Trophoblast cell (in vitro differentiated cells and primary cell): ENCODE results near the gene NSUN4.

Experiments used
- DNase-seq, 2 donors: peaks; one replicate each; pipeline ENCODE4 v3.0.0-alpha.2; 2016
- H2AFZ ChIP-seq: 2 replicates; pipeline ENCODE4 v1.6.1; 2013; ENCODE audit warnings: low read length, moderate library complexity, mild to moderate bottlenecking; ENCODE audit not compliant: insufficient read depth, poor library complexity
- H2AK5ac ChIP-seq: 2 replicates; pipeline ENCODE4 v1.6.1; 2013; ENCODE audit warnings: mild to moderate bottlenecking, low read length
- H2BK120ac ChIP-seq: 2 replicates; pipeline ENCODE4 v1.6.1; 2013; ENCODE audit warnings: low read length, mild to moderate bottlenecking, moderate library complexity; ENCODE audit not compliant: insufficient read depth, poor library complexity
- H2BK12ac ChIP-seq: 2 replicates; pipeline ENCODE4 v1.6.1; 2013; ENCODE audit warnings: mild to moderate bottlenecking, low read length, moderate library complexity
- H2BK5ac ChIP-seq: 2 replicates; pipeline ENCODE4 v1.6.1; 2013; ENCODE audit warnings: low read length, low read depth, moderate library complexity, mild to moderate bottlenecking; ENCODE audit not compliant: poor library complexity
- H3K14ac ChIP-seq: 2 replicates; pipeline ENCODE4 v1.6.1; 2013; ENCODE audit warnings: mild to moderate bottlenecking, low read length
- H3K18ac ChIP-seq: 2 replicates; pipeline ENCODE4 v1.6.1; 2013; ENCODE audit warnings: mild to moderate bottlenecking, low read length
- H3K23ac ChIP-seq: 2 replicates; pipeline ENCODE4 v1.6.1; 2013; ENCODE audit warnings: low read length
- H3K27ac ChIP-seq: 2 replicates; pipeline ENCODE4 v1.5.1; 2013; ENCODE audit warnings: low read depth, mild to moderate bottlenecking, inconsistent platforms, low read length, moderate library complexity
- H3K27me3 ChIP-seq: 2 replicates; pipeline ENCODE4 v1.6.1; 2013; ENCODE audit warnings: inconsistent platforms, mild to moderate bottlenecking, low read length, moderate library complexity; ENCODE audit not compliant: insufficient read depth
- H3K36me3 ChIP-seq, 2 experiments: 1 replicate in 1 of 2; 2 replicates in 1 of 2; pipeline ENCODE4 v1.6.1; 2013; ENCODE audit warnings: low read length in 2 of 2, mild to moderate bottlenecking in 2 of 2, moderate library complexity in 1 of 2; ENCODE audit not compliant: insufficient read depth in 2 of 2, control insufficient read depth in 1 of 2
- H3K4ac ChIP-seq: 2 replicates; pipeline ENCODE4 v1.6.1; 2013; ENCODE audit warnings: low read depth, mild to moderate bottlenecking, low read length, moderate library complexity
- H3K4me1 ChIP-seq, 2 experiments: 1 replicate in 1 of 2; 2 replicates in 1 of 2; pipeline ENCODE4 v1.6.1; 2013; ENCODE audit warnings: low read length in 2 of 2, mild to moderate bottlenecking in 2 of 2, moderate library complexity in 1 of 2; ENCODE audit not compliant: insufficient read depth in 2 of 2, control insufficient read depth in 1 of 2
- H3K4me2 ChIP-seq: 2 replicates; pipeline ENCODE4 v1.6.1; 2013; ENCODE audit warnings: inconsistent platforms, mild to moderate bottlenecking, low read length, moderate library complexity
- H3K4me3 ChIP-seq: 2 replicates; pipeline ENCODE4 v1.5.1; 2013; ENCODE audit warnings: mild to moderate bottlenecking, low read depth, low read length, inconsistent platforms
- H3K79me1 ChIP-seq: one replicate; pipeline ENCODE4 v1.6.1; 2013; ENCODE audit warnings: low read length
- H3K79me2 ChIP-seq: 2 replicates; pipeline ENCODE4 v1.6.1; 2013; ENCODE audit warnings: low read length, mild to moderate bottlenecking; ENCODE audit not compliant: control insufficient read depth, insufficient read depth, poor library complexity
- H3K9ac ChIP-seq: 2 replicates; pipeline ENCODE4 v1.6.1; 2013; ENCODE audit warnings: mild to moderate bottlenecking, low read length
- H3K9me3 ChIP-seq: 2 replicates; pipeline ENCODE4 v1.6.1; 2013; ENCODE audit warnings: low read depth, mild to moderate bottlenecking, control low read depth, inconsistent platforms, low read length; ENCODE audit not compliant: insufficient read depth
- H4K12ac ChIP-seq: 2 replicates; pipeline ENCODE4 v1.6.1; 2013; ENCODE audit warnings: low read depth, mild to moderate bottlenecking, low read length, moderate library complexity
- H4K8ac ChIP-seq: 2 replicates; pipeline ENCODE4 v1.6.1; 2013; ENCODE audit warnings: low read depth, mild to moderate bottlenecking, low read length, moderate library complexity
- H4K91ac ChIP-seq: one replicate; pipeline ENCODE4 v1.6.1; 2013; ENCODE audit warnings: low read depth, mild to moderate bottlenecking, low read length, moderate library complexity
- WGBS: extraction: QIAGEN DNeasy Blood & Tissue Kit; methylation state at CpG from one replicate; pipeline ENCODE4 v1.1.7; 2013; ENCODE audit warnings: missing lambda C conversion rate; ENCODE audit not compliant: insufficient read length, insufficient coverage; ENCODE audit errors: extremely low coverage; 5-methylcytosine and 5-hydroxymethylcytosine counted together

The NSUN4 gene

DNA sequence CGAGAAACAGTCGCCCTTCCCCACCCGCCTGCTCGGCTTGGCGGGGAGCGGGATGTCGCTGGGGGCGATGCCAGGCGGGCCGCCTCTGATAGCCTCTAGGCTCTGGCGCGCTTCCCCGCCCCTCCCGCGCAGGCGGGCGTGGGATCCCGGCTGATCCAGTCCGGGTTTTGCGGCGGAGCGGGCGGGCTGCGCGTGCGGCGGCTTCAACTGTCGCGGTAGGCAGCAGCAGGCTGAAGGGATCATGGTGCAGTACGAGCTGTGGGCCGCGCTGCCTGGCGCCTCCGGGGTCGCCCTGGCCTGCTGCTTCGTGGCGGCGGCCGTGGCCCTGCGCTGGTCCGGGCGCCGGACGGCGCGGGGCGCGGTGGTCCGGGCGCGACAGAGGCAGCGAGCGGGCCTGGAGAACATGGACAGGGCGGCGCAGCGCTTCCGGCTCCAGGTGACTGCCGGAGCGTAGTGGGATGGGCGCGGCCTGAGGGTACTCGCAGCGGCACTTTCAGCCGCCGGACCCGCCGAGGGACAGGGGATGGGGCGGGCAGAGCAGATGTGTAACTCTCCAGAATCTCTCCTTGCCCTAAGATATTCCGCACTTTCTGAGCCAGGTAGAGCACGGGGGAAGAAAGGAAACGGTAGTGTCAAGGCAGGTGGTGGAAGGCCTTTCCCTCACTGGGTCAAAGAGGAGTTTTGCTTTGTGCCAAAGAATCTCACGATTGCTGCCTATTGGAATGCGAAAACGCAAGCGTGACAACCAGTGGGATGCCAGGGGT lies 53.7 kb downstream of the NSUN4 start, which contains the start of gene FAAH:
FAAH (plus strand) TSS at position 210 of the 764 bp plus-strand sequence; CDS start at position 242, 32 bp downstream.
- no peak within 1 kb of the TSS for H3K14ac ChIP-seq
- no peak within 1 kb of the TSS for H3K4ac ChIP-seq
- H3K79me2 ChIP-seq, result no peaks in the 10 kb centered on the region
- no peak within 1 kb of the TSS for H2BK120ac ChIP-seq
- H3K79me1 ChIP-seq, result no peaks in the 10 kb centered on the region
- no peak within 1 kb of the TSS for H4K12ac ChIP-seq
- no peaks in the 10 kb centered on the region for H3K36me3 ChIP-seq
- no peak within 1 kb of the TSS for H2BK5ac ChIP-seq
- no peak within 1 kb of the TSS for H2BK12ac ChIP-seq
- H3K9me3 ChIP-seq, result peaks cover 22% of the 10 kb centered on the region
- peak within 1 kb of the TSS; percentile 87 for H3K4me2 ChIP-seq
- no CpG with 5 or more reads among the region's 75 CpGs for WGBS
- no peak within 1 kb of the TSS for H2AFZ ChIP-seq
- peaks cover 3 to 7% of the 10 kb centered on the region in 2 experiments for H3K4me1 ChIP-seq
- H4K91ac ChIP-seq, result no peak within 1 kb of the TSS
- peak within 1 kb of the TSS; percentile 67 for H3K4me3 ChIP-seq
- no peak within 1 kb of the TSS for H3K23ac ChIP-seq
- no peak within 1 kb of the TSS for H3K27ac ChIP-seq
- no peak within 1 kb of the TSS for H3K18ac ChIP-seq
- peak within 1 kb of the TSS; percentile 63 for H4K8ac ChIP-seq
- H3K9ac ChIP-seq, result peak within 1 kb of the TSS; percentile 16
- DNase-seq, result peak; percentile 61 to 90
- H2AK5ac ChIP-seq, result no peak within 1 kb of the TSS
- H3K27me3 ChIP-seq, result peaks cover 8% of the 10 kb centered on the region

DNA sequence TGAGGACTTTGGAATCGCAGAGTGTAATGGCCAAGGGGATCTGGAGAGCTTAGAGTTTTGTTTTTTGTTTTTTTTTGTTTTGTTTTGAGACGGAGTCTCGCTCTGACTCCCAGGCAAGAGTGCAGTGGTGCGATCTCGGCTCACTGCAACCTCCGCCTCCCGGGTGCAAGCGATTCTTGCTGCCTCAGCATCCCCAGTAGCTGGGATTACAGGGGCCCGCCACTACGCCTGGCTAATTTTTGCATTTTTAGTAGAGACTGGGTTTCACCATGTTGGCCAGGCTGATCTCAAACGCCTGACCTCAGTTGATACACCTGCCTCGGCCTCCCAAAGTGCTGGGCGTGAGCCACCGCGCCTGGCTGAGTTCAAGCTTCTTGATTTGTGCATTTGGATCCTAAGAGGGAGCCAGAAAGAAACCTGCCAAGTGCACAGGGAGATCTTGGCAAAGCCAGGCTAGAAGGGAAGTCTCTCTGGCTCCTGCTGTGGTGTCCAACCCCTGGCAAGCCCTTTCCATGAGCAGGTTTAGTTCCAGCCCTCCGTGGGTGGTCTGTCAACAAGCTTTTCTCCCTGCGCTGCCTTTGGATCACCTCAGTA lies 54.4 kb downstream of the NSUN4 start:
- H2AFZ ChIP-seq, result no peak overlapping the region
- WGBS, result no CpG with 5 or more reads among the region's 17 CpGs

DNA sequence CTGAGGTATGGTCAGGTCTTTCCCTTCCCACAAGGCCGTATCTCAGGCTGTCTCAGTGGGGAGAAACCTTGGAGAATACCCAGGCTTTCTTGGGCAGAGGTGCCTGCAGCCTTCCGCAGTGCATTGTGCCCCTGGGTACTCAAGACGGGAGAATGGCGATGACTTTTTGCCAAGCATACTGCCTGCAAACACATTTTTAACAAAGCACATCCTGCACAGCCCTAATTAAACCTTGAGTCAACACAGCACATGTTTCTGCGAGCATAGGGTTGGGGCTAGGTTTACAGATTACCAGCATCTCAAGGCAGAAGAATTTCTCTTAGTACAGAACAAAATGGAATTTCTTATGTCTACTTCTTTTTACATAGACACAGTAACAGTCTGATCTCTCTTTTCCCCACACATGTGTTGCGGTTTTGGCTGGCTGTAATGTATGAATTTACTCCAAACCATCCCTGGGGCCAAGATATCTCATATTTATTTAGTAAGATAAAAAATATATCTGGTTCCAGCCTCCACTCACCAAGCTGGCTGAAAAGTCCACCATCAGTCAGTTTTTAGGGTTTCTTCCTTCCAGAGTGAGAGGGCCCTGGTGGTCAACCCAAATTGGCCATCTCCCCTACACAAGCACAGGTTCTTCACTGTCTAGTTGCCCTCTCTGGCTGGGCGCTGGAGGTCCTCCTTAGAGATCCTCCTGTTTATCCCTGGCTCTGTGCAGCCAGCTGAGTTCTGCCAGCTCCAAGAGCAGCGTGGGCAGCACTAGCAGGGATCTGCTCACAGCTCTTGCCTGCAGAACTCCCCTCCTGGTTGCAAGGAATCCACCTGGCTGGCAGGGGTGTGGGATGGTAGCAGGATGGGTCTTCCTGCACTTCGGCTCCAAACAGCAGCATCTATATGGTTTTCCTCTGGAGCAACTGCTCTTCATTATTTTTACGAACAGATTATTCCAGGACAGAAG lies 56.1 kb downstream of the NSUN4 start:
- Histone ChIP-seq H4K91ac (no peak overlapping the region), H4K12ac (no peak overlapping the region), H3K14ac (no peak overlapping the region), H3K23ac (no peak overlapping the region), H3K79me2 (no peaks in the 10 kb centered on the region), H3K36me3 (no peaks in the 10 kb centered on the region), H2AK5ac (no peak overlapping the region), H3K4ac (no peak overlapping the region), H2AFZ (no peak overlapping the region), H3K4me1 (peaks cover 3 to 7% of the 10 kb centered on the region in 2 experiments), H3K4me3 (no peak overlapping the region), H3K9ac (no peak overlapping the region), H4K8ac (no peak overlapping the region), H2BK12ac (no peak overlapping the region), H3K18ac (no peak overlapping the region), H3K79me1 (no peaks in the 10 kb centered on the region), H3K27me3 (peaks cover 8% of the 10 kb centered on the region), H3K9me3 (peaks cover 22% of the 10 kb centered on the region), H3K4me2 (no peak overlapping the region), H2BK5ac (no peak overlapping the region), H2BK120ac (no peak overlapping the region), H3K27ac (no peak overlapping the region)
- no CpG with 5 or more reads among the region's 10 CpGs for WGBS
- no peak for DNase-seq

More for the DNA sequence above, 54.4 kb downstream of the NSUN4 start:
- H3K4me2 ChIP-seq, result peak overlapping the region; percentile 87
- H3K27me3 ChIP-seq, result peaks cover 8% of the 10 kb centered on the region
- no peak for DNase-seq
- no peak overlapping the region for H2BK12ac ChIP-seq
- H2BK120ac ChIP-seq, result no peak overlapping the region
- H3K9ac ChIP-seq, result no peak overlapping the region
- H2AK5ac ChIP-seq, result no peak overlapping the region
- no peak overlapping the region for H4K12ac ChIP-seq
- H3K79me2 ChIP-seq, result no peaks in the 10 kb centered on the region
- no peak overlapping the region for H4K8ac ChIP-seq
- no peak overlapping the region for H4K91ac ChIP-seq
- H3K27ac ChIP-seq, result no peak overlapping the region
- H3K79me1 ChIP-seq, result no peaks in the 10 kb centered on the region
- H2BK5ac ChIP-seq, result no peak overlapping the region
- H3K18ac ChIP-seq, result no peak overlapping the region
- H3K4ac ChIP-seq, result no peak overlapping the region
- no peak overlapping the region for H3K14ac ChIP-seq
- H3K36me3 ChIP-seq, result no peaks in the 10 kb centered on the region
- H3K4me3 ChIP-seq, result no peak overlapping the region
- no peak overlapping the region for H3K23ac ChIP-seq
- peaks cover 3 to 7% of the 10 kb centered on the region in 2 experiments for H3K4me1 ChIP-seq
- H3K9me3 ChIP-seq, result peaks cover 22% of the 10 kb centered on the region

DNA sequence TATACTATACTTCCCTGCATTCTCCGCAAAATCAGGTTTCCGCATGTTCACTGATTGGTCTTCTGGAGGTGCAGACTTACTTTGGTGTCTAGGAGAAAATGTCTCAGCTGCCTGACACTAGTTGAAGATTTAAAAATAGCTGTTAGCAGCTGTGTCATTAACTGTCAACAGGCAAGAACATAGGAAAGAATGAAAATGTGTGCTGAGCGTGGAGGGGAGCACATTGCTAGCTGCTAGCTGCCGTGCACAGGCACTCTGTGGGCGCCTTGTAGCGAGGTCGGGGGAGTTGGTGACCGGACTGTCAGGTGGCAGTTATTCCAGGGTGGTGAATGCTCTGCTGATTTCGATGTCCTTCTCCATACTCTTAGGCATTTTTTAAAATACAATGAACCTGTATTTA lies 58.7 kb downstream of the NSUN4 start:
- Histone ChIP-seq H2AFZ (no peak overlapping the region), H3K27me3 (no peaks in the 10 kb centered on the region), H4K8ac (no peak overlapping the region), H3K27ac (no peak overlapping the region), H3K14ac (no peak overlapping the region), H3K18ac (no peak overlapping the region), H3K23ac (no peak overlapping the region), H3K4me3 (no peak overlapping the region), H3K9ac (no peak overlapping the region), H2BK5ac (no peak overlapping the region), H2BK12ac (no peak overlapping the region), H3K9me3 (peaks cover 7% of the 10 kb centered on the region), H3K4me1 (peaks cover 3 to 7% of the 10 kb centered on the region in 2 experiments), H2AK5ac (no peak overlapping the region), H4K91ac (no peak overlapping the region), H3K79me2 (no peaks in the 10 kb centered on the region), H3K4ac (no peak overlapping the region), H3K36me3 (no peaks in the 10 kb centered on the region), H2BK120ac (no peak overlapping the region), H4K12ac (no peak overlapping the region), H3K4me2 (no peak overlapping the region), H3K79me1 (no peaks in the 10 kb centered on the region)
- no CpG with 5 or more reads among the region's 9 CpGs for WGBS
- DNase-seq, result no peak
